Astrocyte of the cerebellum (primary cell): ENCODE data around the gene ROR2.

Experiments
- DNase-seq: peaks from one replicate; pipeline ENCODE4 v3.0.0-alpha.2; 2011; ENCODE audit warnings: low read depth
- H3K4me3 ChIP-seq: 2 replicates; pipeline ENCODE4 v1.5.1; 2011; ENCODE audit warnings: mild to moderate bottlenecking, low read depth, low read length, moderate library complexity
- CTCF ChIP-seq: IDR thresholded peaks from 2 replicates; pipeline ENCODE4 v1.5.1; 2012; ENCODE audit warnings: low read length, low read depth, moderate library complexity, mild to moderate bottlenecking; ENCODE audit errors: missing control alignments
- in situ Hi-C: cut with HindIII; loops from 2 replicates; pipeline ENCODE4 v1.10.0; 2017; ENCODE audit warnings: low sequenced_read_pairs

ROR2 gene

GRCh38 chr9:91949392-91949945 lies 559 bp downstream of the ROR2 start:
- H3K4me3 ChIP-seq: peak overlapping the region; percentile 49
- in situ Hi-C loops: no loop called here
- DNase-seq: no peak
- TF ChIP-seq CTCF: no peak

GRCh38 chr9:91948597-91949391 lies 1.2 kb downstream of the ROR2 start:
- in situ Hi-C loops: no loop called here
- no peak for DNase-seq
- TF ChIP-seq CTCF: peak; percentile 25
- peak overlapping the region; percentile 49 for H3K4me3 ChIP-seq

- in situ Hi-C loops: no loop called here
- peak overlapping the region; percentile 49 for H3K4me3 ChIP-seq
- TF ChIP-seq CTCF: no peak
- DNase-seq: no peak
Observed at GRCh38 chr9:91948101-91948596, 1.9 kb downstream of the ROR2 start.

GRCh38 chr9:91946653-91947488 lies 3.2 kb downstream of the ROR2 start:
- H3K4me3 ChIP-seq: no peak overlapping the region
- in situ Hi-C loops: no loop called here
- DNase-seq: no peak
- TF ChIP-seq CTCF: no peak

GRCh38 chr9:91946196-91946595 lies 3.8 kb downstream of the ROR2 start:
- DNase-seq: no peak
- no peak overlapping the region for H3K4me3 ChIP-seq
- TF ChIP-seq CTCF: no peak
- in situ Hi-C loops: no loop called here

GRCh38 chr9:91945277-91946085 lies 4.5 kb downstream of the ROR2 start:
- TF ChIP-seq CTCF: no peak
- DNase-seq: no peak
- in situ Hi-C loops: no loop called here
- H3K4me3 ChIP-seq: no peak overlapping the region
